ENCODE results near the gene SF3B3. TPM values are rescaled to one million over a fixed set of nuclear protein-coding genes. Genes with fewer than 3 reads are reported as not detected.

The SF3B3 gene
- total RNA-seq, 1 donor from 2014 or later = 176 TPM

DNA sequence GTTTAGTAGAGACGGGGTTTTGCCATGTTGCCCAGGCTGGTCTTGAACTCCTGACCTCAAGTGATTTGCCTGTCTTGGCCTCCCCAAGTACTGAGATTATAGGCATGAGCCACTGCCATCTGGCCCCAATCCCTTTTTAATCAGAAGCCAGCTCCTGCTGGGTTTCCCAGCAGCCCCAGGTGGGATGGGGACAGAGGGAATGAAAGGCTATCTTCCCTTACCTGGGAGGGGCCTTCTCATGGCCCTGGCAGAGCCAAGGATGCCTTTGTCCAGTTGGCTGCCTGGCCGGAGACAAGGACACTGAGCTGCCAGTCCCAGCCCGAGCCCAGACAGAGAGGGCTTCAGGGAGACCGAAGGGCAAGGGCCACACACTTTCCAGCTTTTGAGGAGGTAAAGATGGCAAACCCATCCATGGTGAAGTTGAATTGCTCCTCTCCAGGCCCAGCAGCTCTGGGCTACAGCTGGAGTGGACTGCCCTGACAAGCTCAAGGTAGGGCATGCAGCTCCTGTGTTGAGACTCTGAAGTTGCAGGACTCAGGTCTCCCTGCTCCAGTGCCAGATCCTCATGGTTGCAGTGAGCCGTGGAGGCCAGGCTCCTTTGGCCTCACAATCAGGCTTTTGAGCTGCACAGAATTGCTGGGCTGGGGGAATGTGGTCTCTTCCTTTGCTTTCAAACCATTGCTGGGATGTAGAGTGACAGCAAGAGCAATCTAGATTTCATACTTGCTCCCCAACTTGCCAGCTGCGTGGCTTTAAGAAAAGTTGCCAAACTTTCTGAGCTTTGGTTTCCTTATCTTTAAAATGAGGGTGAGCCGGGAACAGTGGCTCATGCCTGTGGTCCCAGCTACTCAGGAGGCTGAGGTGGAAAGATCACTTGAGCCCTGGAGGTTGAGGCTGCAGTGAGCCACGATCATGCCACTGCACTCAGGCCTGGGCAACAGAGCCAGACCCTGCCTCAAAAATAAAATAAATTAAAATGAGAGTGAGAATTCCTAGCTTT is 78.3 kb downstream of the SF3B3 start:
- intact Hi-C loops (cut with DNase I) = no loop called here
- H3K36me3 ChIP-seq = no peaks in the 10 kb centered on the region
- DNase-seq = no peak
- H3K27ac ChIP-seq = no peak overlapping the region
- no peaks in the 10 kb centered on the region for H3K4me1 ChIP-seq
- H3K27me3 ChIP-seq (ENCODE audit: low read depth) = no peaks in the 10 kb centered on the region
- TF ChIP-seq, protein P1, sequence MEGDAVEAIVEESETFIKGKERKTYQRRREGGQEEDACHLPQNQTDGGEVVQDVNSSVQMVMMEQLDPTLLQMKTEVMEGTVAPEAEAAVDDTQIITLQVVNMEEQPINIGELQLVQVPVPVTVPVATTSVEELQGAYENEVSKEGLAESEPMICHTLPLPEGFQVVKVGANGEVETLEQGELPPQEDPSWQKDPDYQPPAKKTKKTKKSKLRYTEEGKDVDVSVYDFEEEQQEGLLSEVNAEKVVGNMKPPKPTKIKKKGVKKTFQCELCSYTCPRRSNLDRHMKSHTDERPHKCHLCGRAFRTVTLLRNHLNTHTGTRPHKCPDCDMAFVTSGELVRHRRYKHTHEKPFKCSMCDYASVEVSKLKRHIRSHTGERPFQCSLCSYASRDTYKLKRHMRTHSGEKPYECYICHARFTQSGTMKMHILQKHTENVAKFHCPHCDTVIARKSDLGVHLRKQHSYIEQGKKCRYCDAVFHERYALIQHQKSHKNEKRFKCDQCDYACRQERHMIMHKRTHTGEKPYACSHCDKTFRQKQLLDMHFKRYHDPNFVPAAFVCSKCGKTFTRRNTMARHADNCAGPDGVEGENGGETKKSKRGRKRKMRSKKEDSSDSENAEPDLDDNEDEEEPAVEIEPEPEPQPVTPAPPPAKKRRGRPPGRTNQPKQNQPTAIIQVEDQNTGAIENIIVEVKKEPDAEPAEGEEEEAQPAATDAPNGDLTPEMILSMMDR (IDR thresholded peaks at IDR 0.05) = no peak
- no peak for ATAC-seq
- no peak overlapping the region for H3K4me3 ChIP-seq
- no peaks in the 10 kb centered on the region for H3K9me3 ChIP-seq

DNA sequence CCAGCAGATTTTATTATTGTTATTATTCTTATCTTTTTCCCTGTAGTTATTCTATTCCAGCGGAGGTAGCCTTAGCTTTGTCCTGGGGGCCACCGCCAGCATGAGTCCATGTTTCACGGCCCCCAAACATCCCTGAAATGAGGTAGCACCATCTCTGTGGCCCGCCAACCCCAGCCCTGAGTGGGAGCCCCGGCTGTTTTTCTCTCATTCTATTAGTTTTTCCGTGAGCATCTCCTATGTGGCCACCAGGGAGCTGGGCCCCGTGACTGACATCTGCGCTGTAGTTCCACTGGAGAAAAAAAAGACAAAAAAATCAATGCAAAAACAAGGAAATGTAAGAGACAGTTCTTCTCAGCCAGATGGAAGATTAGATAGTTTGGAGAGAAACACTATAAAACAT is 79.2 kb downstream of the SF3B3 start:
- Histone ChIP-seq H3K9me3 (no peaks in the 10 kb centered on the region), H3K36me3 (no peaks in the 10 kb centered on the region), H3K4me3 (no peak overlapping the region), H3K4me1 (no peaks in the 10 kb centered on the region), H3K27me3 (ENCODE audit: low read depth) (no peaks in the 10 kb centered on the region), H3K27ac (no peak overlapping the region)
- intact Hi-C loops (cut with DNase I) = no loop called here
- no peak for ATAC-seq
- no peak for DNase-seq
- TF ChIP-seq, protein P1 (IDR thresholded peaks at IDR 0.05) = no peak

DNA sequence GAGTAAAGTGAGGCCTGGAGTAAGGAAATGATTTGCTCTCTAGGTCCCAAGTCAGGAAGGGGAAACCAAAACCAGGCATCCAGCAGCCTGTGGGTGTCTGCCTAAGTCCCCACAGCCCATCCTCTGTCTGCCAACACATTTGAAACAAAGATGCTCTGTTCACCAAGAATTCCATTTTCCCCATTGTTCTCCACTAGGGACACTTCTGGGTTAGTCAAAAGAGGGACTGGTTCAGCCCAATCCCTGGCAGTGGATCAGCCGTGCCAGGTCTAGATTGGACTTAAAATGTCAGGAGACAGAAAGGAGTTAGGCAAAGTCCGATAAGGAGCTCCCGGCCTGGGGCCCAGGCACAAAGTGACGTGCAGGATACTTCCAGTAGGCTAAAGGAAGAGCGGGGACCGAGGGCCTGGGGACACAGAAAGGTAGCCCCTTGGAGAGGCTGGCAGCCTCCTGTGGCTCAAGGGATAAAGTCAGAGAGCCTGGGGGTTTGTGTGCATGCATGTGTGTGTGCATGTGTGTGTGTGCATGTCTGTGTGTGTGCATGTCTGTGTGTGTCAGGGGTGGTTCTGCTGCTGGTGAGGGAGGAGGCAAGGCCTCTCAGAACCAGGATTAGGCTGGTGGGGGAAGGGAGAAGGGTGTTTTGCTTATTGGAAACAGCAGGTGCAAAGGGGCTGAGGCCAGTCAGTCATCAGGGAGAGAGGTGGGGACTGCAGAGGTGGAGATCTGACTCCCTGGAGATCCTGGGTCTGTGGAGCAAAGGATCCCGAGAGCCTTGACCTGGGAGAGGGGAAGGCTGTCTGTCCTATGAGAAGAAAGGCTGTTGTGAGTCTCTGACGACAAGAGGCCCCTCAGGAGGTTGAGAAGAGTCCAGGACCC is 81.0 kb downstream of the SF3B3 start:
- Histone ChIP-seq H3K36me3 (no peaks in the 10 kb centered on the region), H3K4me3 (no peak overlapping the region), H3K9me3 (no peaks in the 10 kb centered on the region), H3K4me1 (no peaks in the 10 kb centered on the region), H3K27ac (no peak overlapping the region), H3K27me3 (ENCODE audit: low read depth) (no peaks in the 10 kb centered on the region)
- intact Hi-C loops (cut with DNase I) = no loop called here
- DNase-seq (no peak), ATAC-seq (no peak)
- TF ChIP-seq, protein P1 (IDR thresholded peaks at IDR 0.05) = no peak

DNA sequence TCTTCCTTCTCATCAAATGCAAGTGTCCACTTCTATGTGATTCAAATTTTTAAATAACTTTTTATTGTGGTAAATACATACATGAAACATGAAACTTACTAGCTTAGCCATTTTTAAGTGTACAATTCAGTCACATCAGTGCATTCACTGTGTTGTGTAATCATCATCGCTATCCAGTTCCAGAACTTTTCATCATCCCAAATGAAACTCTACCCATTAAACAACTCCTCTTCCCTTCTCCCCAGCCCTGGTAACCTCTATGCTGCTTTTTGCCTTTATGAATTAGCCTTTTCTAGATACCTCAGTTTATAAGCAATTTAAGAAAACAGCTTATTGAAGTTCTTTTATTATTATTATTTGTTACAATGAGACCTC is 81.7 kb downstream of the SF3B3 start:
- Histone ChIP-seq H3K27ac (no peak overlapping the region), H3K36me3 (no peaks in the 10 kb centered on the region), H3K9me3 (no peaks in the 10 kb centered on the region), H3K4me3 (no peak overlapping the region), H3K27me3 (ENCODE audit: low read depth) (no peaks in the 10 kb centered on the region), H3K4me1 (no peaks in the 10 kb centered on the region)
- DNase-seq (no peak), ATAC-seq (no peak)
- TF ChIP-seq, protein P1 (IDR thresholded peaks at IDR 0.05) = no peak
- intact Hi-C loops (cut with DNase I) = no loop called here

DNA sequence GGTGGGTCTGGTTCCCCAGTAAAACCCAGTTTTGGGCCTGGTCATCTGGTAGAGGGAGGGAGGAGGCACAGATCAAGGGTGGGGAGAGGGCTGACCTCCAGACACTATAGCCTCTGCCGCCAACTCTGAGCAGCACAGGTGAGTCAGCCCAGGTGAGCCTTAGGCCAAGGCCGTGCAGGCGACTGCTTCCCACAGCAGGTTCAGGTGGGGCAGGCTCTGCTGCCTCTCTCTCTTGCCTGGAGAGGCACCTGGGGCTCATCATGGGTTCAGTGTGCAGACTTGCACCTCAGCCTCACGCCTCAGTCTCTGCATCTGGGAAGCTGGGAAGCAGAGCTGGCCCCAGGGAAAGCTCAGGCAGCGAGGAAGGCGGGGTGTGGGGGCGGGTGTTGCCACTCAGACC is 84.9 kb downstream of the SF3B3 start:
- H3K27me3 ChIP-seq (ENCODE audit: low read depth) = no peaks in the 10 kb centered on the region
- intact Hi-C loops (cut with DNase I) = no loop called here
- H3K4me1 ChIP-seq = no peaks in the 10 kb centered on the region
- H3K4me3 ChIP-seq = no peak overlapping the region
- H3K9me3 ChIP-seq = no peaks in the 10 kb centered on the region
- ATAC-seq (no peak), DNase-seq (no peak)
- TF ChIP-seq, protein P1 (IDR thresholded peaks at IDR 0.05) = no peak
- no peaks in the 10 kb centered on the region for H3K36me3 ChIP-seq
- no peak overlapping the region for H3K27ac ChIP-seq

Data from lower lobe of right lung (tissue), 2 donors.